HepG2 (cell line): Measurements from ENCODE around the gene DOCK3. TPM values are rescaled to one million over a fixed set of nuclear protein-coding genes. Genes with fewer than 3 reads are reported as not detected.

Source experiments
- ATAC-seq: fragments of 200-7000 bp; cut with Tn5 transposase; 3 replicates; pipeline ENCODE4 v1.9.1; 2020; ENCODE audit warnings: mild to moderate bottlenecking, moderate library complexity
- BruUV-seq: library from RNA; stranded (reverse); fragments of 400-500 nt; replicated peaks from 2 replicates; lab custom pipeline; 2021; lab: Mats Ljungman, UMichigan
- CTCF ChIA-PET: fragments of 300-600 bp; formaldehyde crosslinking; extraction: SDS; loops from one replicate; lab custom pipeline; 2021; ENCODE audit warnings: low total read pairs, inconsistent platforms, low intra/inter-chr PET ratio; lab: Yijun Ruan, JAX
- POLR2A ChIA-PET: fragments of 350-600 bp; sonication (Branson Sonifier 250); formaldehyde crosslinking; loops from one replicate; lab custom pipeline; 2020; ENCODE audit warnings: antibody characterized with exemption, inconsistent platforms; lab: Yijun Ruan, JAX
- DNase-seq: peaks from one replicate; pipeline ENCODE4 v3.0.0-alpha.2; 2015; ENCODE audit warnings: low spot score
- FAIRE-seq: peaks from 3 replicates; lab custom pipeline; 2011; peaks lifted over from hg19 to GRCh38; lab: Jason Lieb, UNC
- H2AFZ ChIP-seq: one replicate; pipeline ENCODE4 v1.6.1; 2011; ENCODE audit warnings: low read length, inconsistent platforms
- H3K27ac ChIP-seq: fragments of 300-600 bp; 3 replicates; pipeline ENCODE4 v1.8.0; 2011; ENCODE audit warnings: mixed run types, mild to moderate bottlenecking, mixed read lengths, low read length, inconsistent platforms; ENCODE audit not compliant: insufficient read depth; ENCODE audit errors: extremely low read length
- H3K27me3 ChIP-seq, 2 experiments: fragments of 200-600 bp in 1 of 2; 2 replicates in 1 of 2; 3 replicates in 1 of 2; pipeline versions ENCODE4 v1.6.0 to v1.8.0; 2011; ENCODE audit warnings: low read length in 2 of 2, mild to moderate bottlenecking in 2 of 2, moderate library complexity in 2 of 2, inconsistent platforms in 1 of 2; ENCODE audit not compliant: insufficient read depth in 2 of 2, control insufficient read depth in 1 of 2
- H3K36me3 ChIP-seq, 2 experiments: fragments of 200-600 bp in 1 of 2; replicated peaks in 1 of 2; 2 replicates in 1 of 2; 3 replicates in 1 of 2; pipeline versions ENCODE4 v1.5.1 to v1.8.0; 2011; ENCODE audit warnings: low read length in 2 of 2, inconsistent platforms in 1 of 2; ENCODE audit not compliant: insufficient read depth in 2 of 2, control insufficient read depth in 1 of 2
- H3K4me1 ChIP-seq: 2 replicates; pipeline ENCODE4 v1.5.1; 2012; ENCODE audit warnings: low read length, inconsistent platforms; ENCODE audit not compliant: insufficient read depth
- H3K4me2 ChIP-seq: 2 replicates; pipeline ENCODE4 v1.6.0; 2011; ENCODE audit warnings: low read depth, low read length, inconsistent platforms
- H3K4me3 ChIP-seq, 3 experiments: fragments of 200-600 bp in 1 of 3; sonication (generic), shearing (Covaris generic) in 1 of 3; replicated peaks in 1 of 3; 2 replicates each; pipeline ENCODE4 v1.5.1; 2011 to 2016; ENCODE audit warnings: low read length in 3 of 3, inconsistent platforms in 2 of 3, low read depth in 2 of 3, mild to moderate bottlenecking in 2 of 3, control low read depth in 1 of 3, mixed read lengths in 1 of 3; ENCODE audit not compliant: insufficient read depth in 1 of 3
- H3K79me2 ChIP-seq: one replicate; pipeline ENCODE4 v1.6.1; 2011; ENCODE audit warnings: low read length, inconsistent platforms; ENCODE audit not compliant: insufficient read depth
- H3K9ac ChIP-seq: 2 replicates; pipeline ENCODE4 v1.6.0; 2011; ENCODE audit warnings: mild to moderate bottlenecking, low read depth, low read length, inconsistent platforms; ENCODE audit not compliant: insufficient read depth
- H3K9me3 ChIP-seq: 2 replicates; pipeline ENCODE4 v1.5.1; 2012; ENCODE audit warnings: mild to moderate bottlenecking, low read length
- H4K20me1 ChIP-seq: 2 replicates; pipeline ENCODE4 v1.6.0; 2011; ENCODE audit warnings: inconsistent platforms, mild to moderate bottlenecking, low read length, moderate library complexity; ENCODE audit not compliant: insufficient read depth
- CAMTA2 ChIP-seq: sonication (generic); formaldehyde crosslinking; IDR thresholded peaks from 2 replicates; pipeline ENCODE4 v1.4.0; 2020; ENCODE audit warnings: mild to moderate bottlenecking, missing genetic modification reagents, borderline replicate concordance
- CHCHD3 ChIP-seq: sonication (generic); formaldehyde crosslinking; IDR thresholded peaks from 2 replicates; pipeline ENCODE4 v1.8.0; 2022; ENCODE audit warnings: mild to moderate bottlenecking, missing genetic modification reagents, moderate library complexity
- SALL2 ChIP-seq: sonication (generic); formaldehyde crosslinking; IDR thresholded peaks from 2 replicates; pipeline ENCODE4 v1.8.1; 2023; ENCODE audit warnings: mild to moderate bottlenecking, missing genetic modification reagents, inconsistent platforms
- TAF1 ChIP-seq: sonication (generic); formaldehyde crosslinking; IDR thresholded peaks from 2 replicates; pipeline ENCODE4 v1.4.0; 2020; ENCODE audit warnings: missing genetic modification reagents
- ZNF337 ChIP-seq: sonication (generic); formaldehyde crosslinking; IDR thresholded peaks from 2 replicates; pipeline ENCODE4 v1.5.1; 2020; ENCODE audit warnings: missing genetic modification reagents, low read depth, mild to moderate bottlenecking, borderline replicate concordance
- ZNF558 ChIP-seq: sonication (generic); formaldehyde crosslinking; IDR thresholded peaks from 2 replicates; pipeline ENCODE4 v1.9.0; 2022; ENCODE audit warnings: mild to moderate bottlenecking, missing genetic modification reagents, borderline replicate concordance
- ZNF577 ChIP-seq: sonication (generic); formaldehyde crosslinking; IDR thresholded peaks from 2 replicates; pipeline ENCODE4 v1.4.0; 2020; ENCODE audit warnings: mild to moderate bottlenecking, low read depth, missing genetic modification reagents, borderline replicate concordance
- ZNF768 ChIP-seq: sonication (generic); formaldehyde crosslinking; IDR thresholded peaks from 2 replicates; pipeline ENCODE4 v1.4.0; 2020; ENCODE audit warnings: missing genetic modification reagents
- WGBS: methylation state at CpG from one replicate; pipeline ENCODE4 v1.1.6; 2017; ENCODE audit warnings: low lambda C conversion rate; 5-methylcytosine and 5-hydroxymethylcytosine counted together
- in situ Hi-C: cut with HindIII; loops from 2 replicates; pipeline ENCODE4 v1.10.0; 2017; ENCODE audit warnings: low pct_unique_long_range_greater_than_20kb; ENCODE audit not compliant: extremely low pct_ligation_motif_present
- intact Hi-C: fragments of 100-400 bp; cut with micrococcal nuclease; formaldehyde crosslinking; loops from one replicate; pipeline ENCODE4 v1.10.0; 2022; ENCODE audit not compliant: unreplicated experiment
- polyA plus RNA-seq, 8 experiments: library from polyadenylated mRNA; depleted of rRNA in 3 of 8; stranded (reverse) in 7 of 8; unstranded in 1 of 8; fragments of >200 nt; fragmentation: Illumina TruSeq in 4 of 8; extraction: Trizol in 4 of 8; gene quantifications; 2 replicates each; pipeline versions ENCODE4 v1.2.1 to v1.2.3, GENCODE V29; 2011 to 2016; ENCODE audit warnings: low read depth in 4 of 8, missing spikeins in 1 of 8, mixed read lengths in 1 of 8; ENCODE audit not compliant: insufficient read depth in 1 of 8
- total RNA-seq, 5 experiments: library from RNA; depleted of rRNA; stranded (reverse); fragments of >200 nt; fragmentation: Illumina TruSeq; extraction: Trizol; gene quantifications; 2 replicates each; pipeline ENCODE4 v1.2.3, GENCODE V29; 2016; ENCODE audit warnings: low read depth in 1 of 5
- TF ChIP-seq, protein P1 (sequence below): sonication (generic); formaldehyde crosslinking; IDR thresholded peaks from 2 replicates; pipeline ENCODE4 v1.4.0; 2020; ENCODE audit warnings: missing genetic modification reagents

Gene DOCK3
- total and polyA plus RNA-seq, 2 of the 13 experiments (the other 11 are each of a cell fraction or from before 2014, with no cell fraction given) = not detected

DNA sequence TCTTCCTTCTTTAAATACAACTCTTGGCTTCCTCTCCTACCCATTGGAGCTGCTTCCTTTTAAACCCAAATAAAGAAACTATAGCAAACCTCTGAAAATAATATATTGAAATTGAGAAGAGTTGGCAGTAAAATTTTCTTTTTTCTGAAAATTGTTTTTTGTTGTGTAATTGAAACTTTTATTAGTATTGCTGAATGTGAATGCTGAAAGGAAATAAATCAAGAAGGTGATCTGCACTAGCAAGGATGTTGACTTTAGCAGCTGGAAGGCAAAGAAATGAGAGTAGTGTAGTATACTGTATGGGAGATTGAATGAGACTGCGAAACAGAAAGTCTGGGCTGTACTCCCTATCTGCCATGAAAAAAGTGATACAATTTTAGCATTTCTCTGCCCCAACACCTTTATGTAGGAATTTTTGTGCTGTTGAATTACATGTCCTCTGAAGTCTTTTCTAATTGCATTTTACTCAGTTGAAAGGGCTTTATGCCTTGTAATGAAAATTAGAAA, 166.3 kb downstream of the DOCK3 start:
- no peak for FAIRE-seq
- Histone ChIP-seq H3K27ac (no peak overlapping the region), H3K9ac (no peak overlapping the region), H3K27me3 (no peaks in the 10 kb centered on the region), H3K4me3 (no peak overlapping the region), H3K79me2 (no peaks in the 10 kb centered on the region), H3K4me1 (no peaks in the 10 kb centered on the region), H3K4me2 (no peak overlapping the region), H3K36me3 (no peaks in the 10 kb centered on the region), H2AFZ (no peak overlapping the region), H3K9me3 (no peaks in the 10 kb centered on the region)
- intact Hi-C loops (no loop called here), in situ Hi-C loops (no loop called here)
- CTCF ChIA-PET = no interaction called here
- no peak for ATAC-seq
- 52% methylated on average over 1 of the region's 1 CpG for WGBS
- no TSS peak for BruUV-seq
- POLR2A ChIA-PET = no interaction called here
- DNase-seq = no peak
- TF ChIP-seq CAMTA2 (no peak), SALL2 (CRISPR knock-in tag) (no peak), ZNF577 (no peak), CHCHD3 (CRISPR knock-in tag) (no peak)
- TF ChIP-seq, all 625 proteins: peak for 0
- H4K20me1 ChIP-seq = no peaks in the 10 kb centered on the region

DNA sequence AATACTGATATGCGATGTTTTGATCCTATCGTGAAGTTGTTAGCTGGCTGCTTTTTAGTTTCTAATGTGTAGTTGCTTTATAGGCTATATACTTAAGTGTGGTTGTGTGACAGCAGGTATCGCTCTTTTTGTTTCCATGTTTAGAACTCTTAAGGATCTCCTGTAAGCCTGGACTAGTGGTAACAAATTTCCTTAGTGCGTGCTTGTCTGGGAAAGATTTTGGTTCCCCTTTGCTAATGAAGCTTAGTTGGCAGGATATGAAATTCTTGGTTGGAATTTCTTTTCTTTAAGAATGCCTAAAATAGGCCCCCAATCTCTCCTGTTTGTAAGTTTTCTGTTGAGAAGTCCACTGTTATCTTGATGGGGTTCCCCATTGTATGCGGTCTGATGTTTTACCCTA, 173.6 kb downstream of the DOCK3 start:
- Histone ChIP-seq H4K20me1 (no peaks in the 10 kb centered on the region), H3K4me2 (no peak overlapping the region), H3K9me3 (peaks cover 7% of the 10 kb centered on the region; the same call in 1 of the 2 replicates), H3K79me2 (no peaks in the 10 kb centered on the region), H3K36me3 (no peaks in the 10 kb centered on the region), H3K4me3 (no peak overlapping the region), H3K9ac (no peak overlapping the region), H2AFZ (no peak overlapping the region), H3K4me1 (no peaks in the 10 kb centered on the region), H3K27ac (no peak overlapping the region), H3K27me3 (no peaks in the 10 kb centered on the region)
- ATAC-seq = no peak
- intact Hi-C loops (no loop called here), in situ Hi-C loops (no loop called here)
- TF ChIP-seq ZNF558 (CRISPR knock-in tag) (no peak), ZNF768 (no peak), ZNF337 (peak; percentile 55; the same call in 1 of the 2 replicates), TAF1 (no peak)
- TF ChIP-seq, protein P1, sequence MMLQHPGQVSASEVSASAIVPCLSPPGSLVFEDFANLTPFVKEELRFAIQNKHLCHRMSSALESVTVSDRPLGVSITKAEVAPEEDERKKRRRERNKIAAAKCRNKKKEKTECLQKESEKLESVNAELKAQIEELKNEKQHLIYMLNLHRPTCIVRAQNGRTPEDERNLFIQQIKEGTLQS (CRISPR knock-in tag) = no peak
- FAIRE-seq = no peak
- WGBS = 54% methylated on average over 5 of the region's 5 CpGs
- no peak for DNase-seq
- POLR2A ChIA-PET = no interaction called here
- CTCF ChIA-PET = no interaction called here
- BruUV-seq = no TSS peak
